Measurements from ENCODE around the gene ZNF654. TPM values are rescaled to one million over a fixed set of nuclear protein-coding genes. Genes with fewer than 3 reads are reported as not detected.

Gene ZNF654
- total and polyA plus RNA-seq, 2 of the 13 experiments (the other 11 are each of a cell fraction or from before 2014, with no cell fraction given), result 1.8 to 4.1 TPM

- TF ChIP-seq SAP130 (CRISPR knock-in tag; IDR thresholded peaks at IDR 0.05; ENCODE audit: low read depth), result peak; percentile 93
- no peak for TF ChIP-seq ZMYM2 (CRISPR knock-in tag; IDR thresholded peaks at IDR 0.05)
- peak; percentile 87 for TF ChIP-seq ZNF556 (CRISPR knock-in tag; IDR thresholded peaks at IDR 0.05; ENCODE audit: borderline replicate concordance)
- TF ChIP-seq ZSCAN31 (CRISPR knock-in tag; IDR thresholded peaks at IDR 0.05; ENCODE audit: low read depth), result peak; percentile 83
- TF ChIP-seq ELK4 (CRISPR knock-in tag; IDR thresholded peaks at IDR 0.05; ENCODE audit: borderline replicate concordance), result no peak
- TF ChIP-seq FOXK2 (IDR thresholded peaks at IDR 0.05), result peak; percentile 89
- peak; percentile 90; the same call in 1 of the 2 replicates for TF ChIP-seq ZNF350 (CRISPR knock-in tag; IDR thresholded peaks at IDR 0.05; ENCODE audit: borderline replicate concordance, low read depth)
- 0 out of 2 replicates have a peak, but pooled peaks have one; percentile 37 for TF ChIP-seq HNRNPL (IDR thresholded peaks at IDR 0.05; ENCODE audit: low read depth, low read length)
- no peak for TF ChIP-seq ZNF567 (CRISPR knock-in tag; IDR thresholded peaks at IDR 0.05; ENCODE audit: borderline replicate concordance)
- no peak for TF ChIP-seq ISX (CRISPR knock-in tag; conservative IDR thresholded peaks at IDR 0.05)
- TF ChIP-seq BHLHE40 (IDR thresholded peaks at IDR 0.05; ENCODE audit: low read length), result no peak
- TF ChIP-seq MYC (CRISPR knock-in tag; IDR thresholded peaks at IDR 0.05; ENCODE audit: borderline replicate concordance), result peak; percentile 74; the same call in 1 of the 2 replicates
- TF ChIP-seq SMYD3 (CRISPR knock-in tag; IDR thresholded peaks at IDR 0.05), result peak; percentile 21
- TF ChIP-seq ZNF713 (CRISPR knock-in tag; IDR thresholded peaks at IDR 0.05), result no peak
- no peak for TF ChIP-seq PAF1 (CRISPR knock-in tag; IDR thresholded peaks at IDR 0.05)
- no peak for TF ChIP-seq ZNF281 (CRISPR knock-in tag; IDR thresholded peaks at IDR 0.05; ENCODE audit: borderline replicate concordance)
- no peak for TF ChIP-seq CBX1 (IDR thresholded peaks at IDR 0.05; ENCODE audit: low read depth)
- 0 out of 2 replicates have a peak, but pooled peaks have one; percentile 75 for TF ChIP-seq ZNF101 (CRISPR knock-in tag; IDR thresholded peaks at IDR 0.05; ENCODE audit: borderline replicate concordance, low read depth)
- TF ChIP-seq ZFP36 (IDR thresholded peaks at IDR 0.05; ENCODE audit: borderline replicate concordance, low read depth, low read length, partially characterized antibody), result no peak
- no peak for TF ChIP-seq SYNCRIP (IDR thresholded peaks at IDR 0.05; ENCODE audit: insufficient read depth, low read depth, low read length)
- 0 out of 2 replicates have a peak, but pooled peaks have one; percentile 25 for TF ChIP-seq ZBTB21 (CRISPR knock-in tag; IDR thresholded peaks at IDR 0.05)
- no peak for TF ChIP-seq ZNF780A (CRISPR knock-in tag; IDR thresholded peaks at IDR 0.05)
- TF ChIP-seq TOE1 (CRISPR knock-in tag; IDR thresholded peaks at IDR 0.05), result no peak
Measured at GRCh38 chr3:88149509-88150362, 90.7 kb downstream of the ZNF654 start, which contains the start of gene C3orf38 (continued).

All from HepG2 (cell line).